Measurements from ENCODE around the gene FCMR.
A peak's percentile ranks its signal among the peaks of the same experiment; 100 is the strongest.

Gene FCMR

GRCh38 chr1:206916000-206916709 is 5.6 kb downstream of the FCMR start:
- H3K27ac ChIP-seq (ENCODE audit: insufficient read depth in 1 of 2, low read depth in 1 of 2, low read length in 2 of 2, poor library complexity in 1 of 2, severe bottlenecking in 2 of 2): no peak overlapping the region
- ChIA-PET POLR2A (no interaction called here), CTCF (interaction anchor here (0.6 to 9.3 kb wide), 6 partner anchors 10 to 107 kb away, joined by 3 to 111 read pairs (median 3); no protein-coding TSS in a partner anchor)
- peaks cover 0 to 2% (median 0%) of the 10 kb centered on the region in 4 experiments for H3K36me3 ChIP-seq (ENCODE audit: control insufficient read depth in 4 of 4, insufficient read depth in 4 of 4, low read length in 3 of 4)
- 98% methylated on average over 7 of the region's 8 CpGs for WGBS (ENCODE audit: insufficient coverage)
- no peak overlapping the region for H3K4me3 ChIP-seq (ENCODE audit: control insufficient read depth in 1 of 7, extremely low read depth in 1 of 7, insufficient read depth in 4 of 7, low read depth in 2 of 7, low read length in 6 of 7)
- no peak for DNase-seq
- no peaks in the 10 kb centered on the region for H3K27me3 ChIP-seq (replicated peaks in 2 of 5; ENCODE audit: control insufficient read depth in 4 of 5, insufficient read depth in 5 of 5, low read length in 4 of 5)
- H3K9me3 ChIP-seq (ENCODE audit: control extremely low read depth in 1 of 5, control insufficient read depth in 4 of 5, insufficient read depth in 2 of 5, low read depth in 1 of 5, low read length in 4 of 5): no peaks in the 10 kb centered on the region
- H3K4me1 ChIP-seq (ENCODE audit: control extremely low read depth in 1 of 4, control insufficient read depth in 4 of 4, insufficient read depth in 4 of 4, low read length in 3 of 4): peaks cover 4 to 30% (median 11%) of the 10 kb centered on the region in 4 experiments

- Histone ChIP-seq H3K36me3 (ENCODE audit: control insufficient read depth in 4 of 4, insufficient read depth in 4 of 4, low read length in 3 of 4) (peaks cover 0 to 2% (median 0%) of the 10 kb centered on the region in 4 experiments), H3K9me3 (ENCODE audit: control extremely low read depth in 1 of 5, control insufficient read depth in 4 of 5, insufficient read depth in 2 of 5, low read depth in 1 of 5, low read length in 4 of 5) (no peaks in the 10 kb centered on the region), H3K27ac (ENCODE audit: insufficient read depth in 1 of 2, low read depth in 1 of 2, low read length in 2 of 2, poor library complexity in 1 of 2, severe bottlenecking in 2 of 2) (no peak overlapping the region), H3K4me3 (ENCODE audit: control insufficient read depth in 1 of 7, extremely low read depth in 1 of 7, insufficient read depth in 4 of 7, low read depth in 2 of 7, low read length in 6 of 7) (no peak overlapping the region), H3K4me1 (ENCODE audit: control extremely low read depth in 1 of 4, control insufficient read depth in 4 of 4, insufficient read depth in 4 of 4, low read length in 3 of 4) (peaks cover 0 to 20% (median 5%) of the 10 kb centered on the region in 4 experiments), H3K27me3 (replicated peaks in 2 of 5; ENCODE audit: control insufficient read depth in 4 of 5, insufficient read depth in 5 of 5, low read length in 4 of 5) (peaks cover 0 to 2% (median 0%) of the 10 kb centered on the region in 5 experiments)
- POLR2A ChIA-PET: no interaction called here
- CTCF ChIA-PET: interaction anchor here (0.6 to 9.3 kb wide), 8 partner anchors 9 to 190 kb away, joined by 3 to 111 read pairs (median 3); no protein-coding TSS in a partner anchor
- WGBS (ENCODE audit: insufficient coverage): 95% methylated on average over 11 of the region's 15 CpGs
- DNase-seq: no peak
Measured at GRCh38 chr1:206915030-206915735, 6.6 kb downstream of the FCMR start.

GRCh38 chr1:206913766-206914537 is 7.8 kb downstream of the FCMR start:
- H3K9me3 ChIP-seq (ENCODE audit: control extremely low read depth in 1 of 5, control insufficient read depth in 4 of 5, insufficient read depth in 2 of 5, low read depth in 1 of 5, low read length in 4 of 5): no peaks in the 10 kb centered on the region
- peaks cover 0 to 2% (median 0%) of the 10 kb centered on the region in 4 experiments for H3K36me3 ChIP-seq (ENCODE audit: control insufficient read depth in 4 of 4, insufficient read depth in 4 of 4, low read length in 3 of 4)
- 83% methylated on average over 9 of the region's 12 CpGs for WGBS (ENCODE audit: insufficient coverage)
- peak in 2 of 3 donors; percentile 36 to 53 for DNase-seq
- no peak overlapping the region for H3K27ac ChIP-seq (ENCODE audit: insufficient read depth in 1 of 2, low read depth in 1 of 2, low read length in 2 of 2, poor library complexity in 1 of 2, severe bottlenecking in 2 of 2)
- peaks cover 3 to 27% (median 10%) of the 10 kb centered on the region in 4 experiments for H3K4me1 ChIP-seq (ENCODE audit: control extremely low read depth in 1 of 4, control insufficient read depth in 4 of 4, insufficient read depth in 4 of 4, low read length in 3 of 4)
- POLR2A ChIA-PET: interaction anchor here (1.9 kb wide), 1 partner anchor 9 kb away, joined by 7 read pairs; the partner anchor contains the start of gene FCMR
- peaks cover 0 to 6% (median 0%) of the 10 kb centered on the region in 5 experiments for H3K27me3 ChIP-seq (replicated peaks in 2 of 5; ENCODE audit: control insufficient read depth in 4 of 5, insufficient read depth in 5 of 5, low read length in 4 of 5)
- CTCF ChIA-PET: interaction anchor here (1.0 to 9.3 kb wide), 10 partner anchors 20 to 284 kb away, joined by 3 to 111 read pairs (median 16); partner anchors contain the start of gene IL20
- H3K4me3 ChIP-seq (ENCODE audit: control insufficient read depth in 1 of 7, extremely low read depth in 1 of 7, insufficient read depth in 4 of 7, low read depth in 2 of 7, low read length in 6 of 7): no peak overlapping the region

- CTCF ChIA-PET: interaction anchor here (0.6 to 9.3 kb wide), 52 partner anchors 10 to 435 kb away, joined by 3 to 111 read pairs (median 4); partner anchors contain the start of genes FCMR, IL10 and IL20
- POLR2A ChIA-PET: interaction anchor here (1.9 kb wide), 1 partner anchor 10 kb away, joined by 7 read pairs; the partner anchor contains the start of gene FCMR
- Histone ChIP-seq H3K9me3 (ENCODE audit: control extremely low read depth in 1 of 5, control insufficient read depth in 4 of 5, insufficient read depth in 2 of 5, low read depth in 1 of 5, low read length in 4 of 5) (no peaks in the 10 kb centered on the region), H3K36me3 (ENCODE audit: control insufficient read depth in 4 of 4, insufficient read depth in 4 of 4, low read length in 3 of 4) (peaks cover 0 to 2% (median 0%) of the 10 kb centered on the region in 4 experiments), H3K27me3 (replicated peaks in 2 of 5; ENCODE audit: control insufficient read depth in 4 of 5, insufficient read depth in 5 of 5, low read length in 4 of 5) (peaks cover 0 to 9% (median 0%) of the 10 kb centered on the region in 5 experiments), H3K4me3 (ENCODE audit: control insufficient read depth in 1 of 7, extremely low read depth in 1 of 7, insufficient read depth in 4 of 7, low read depth in 2 of 7, low read length in 6 of 7) (no peak overlapping the region), H3K27ac (ENCODE audit: insufficient read depth in 1 of 2, low read depth in 1 of 2, low read length in 2 of 2, poor library complexity in 1 of 2, severe bottlenecking in 2 of 2) (no peak overlapping the region), H3K4me1 (ENCODE audit: control extremely low read depth in 1 of 4, control insufficient read depth in 4 of 4, insufficient read depth in 4 of 4, low read length in 3 of 4) (peaks cover 3 to 27% (median 13%) of the 10 kb centered on the region in 4 experiments)
- DNase-seq: peak; percentile 74 to 84 (median 77)
- 37% methylated on average over 6 of the region's 7 CpGs for WGBS (ENCODE audit: insufficient coverage)
Measured at GRCh38 chr1:206912445-206913095, 9.2 kb downstream of the FCMR start.

GRCh38 chr1:206911064-206911663 is 10.6 kb downstream of the FCMR start:
- peaks cover 3 to 32% (median 16%) of the 10 kb centered on the region in 4 experiments for H3K4me1 ChIP-seq (ENCODE audit: control extremely low read depth in 1 of 4, control insufficient read depth in 4 of 4, insufficient read depth in 4 of 4, low read length in 3 of 4)
- no peak overlapping the region for H3K4me3 ChIP-seq (ENCODE audit: control insufficient read depth in 1 of 7, extremely low read depth in 1 of 7, insufficient read depth in 4 of 7, low read depth in 2 of 7, low read length in 6 of 7)
- POLR2A ChIA-PET: no interaction called here
- H3K9me3 ChIP-seq (ENCODE audit: control extremely low read depth in 1 of 5, control insufficient read depth in 4 of 5, insufficient read depth in 2 of 5, low read depth in 1 of 5, low read length in 4 of 5): no peaks in the 10 kb centered on the region
- CTCF ChIA-PET: interaction anchor here (0.7 to 9.3 kb wide), 32 partner anchors 11 to 304 kb away, joined by 3 to 111 read pairs (median 8); partner anchors contain the start of genes FCMR and IL20
- peaks cover 0 to 9% (median 0%) of the 10 kb centered on the region in 5 experiments for H3K27me3 ChIP-seq (replicated peaks in 2 of 5; ENCODE audit: control insufficient read depth in 4 of 5, insufficient read depth in 5 of 5, low read length in 4 of 5)
- no CpG with 5 or more reads among the region's 1 CpG for WGBS (ENCODE audit: insufficient coverage)
- H3K36me3 ChIP-seq (ENCODE audit: control insufficient read depth in 4 of 4, insufficient read depth in 4 of 4, low read length in 3 of 4): peaks cover 0 to 2% (median 0%) of the 10 kb centered on the region in 4 experiments
- DNase-seq: peak; percentile 60 to 78 (median 72)
- no peak overlapping the region for H3K27ac ChIP-seq (ENCODE audit: insufficient read depth in 1 of 2, low read depth in 1 of 2, low read length in 2 of 2, poor library complexity in 1 of 2, severe bottlenecking in 2 of 2)

GRCh38 chr1:206909883-206910318 is 11.8 kb downstream of the FCMR start:
- Histone ChIP-seq H3K4me1 (ENCODE audit: control extremely low read depth in 1 of 4, control insufficient read depth in 4 of 4, insufficient read depth in 4 of 4, low read length in 3 of 4) (peaks cover 7 to 43% (median 24%) of the 10 kb centered on the region in 4 experiments), H3K27ac (ENCODE audit: insufficient read depth in 1 of 2, low read depth in 1 of 2, low read length in 2 of 2, poor library complexity in 1 of 2, severe bottlenecking in 2 of 2) (no peak overlapping the region), H3K9me3 (ENCODE audit: control extremely low read depth in 1 of 5, control insufficient read depth in 4 of 5, insufficient read depth in 2 of 5, low read depth in 1 of 5, low read length in 4 of 5) (no peaks in the 10 kb centered on the region), H3K4me3 (ENCODE audit: control insufficient read depth in 1 of 7, extremely low read depth in 1 of 7, insufficient read depth in 4 of 7, low read depth in 2 of 7, low read length in 6 of 7) (peak overlapping the region in 6 of 7 experiments; percentile 28 to 76 (median 65)), H3K36me3 (ENCODE audit: control insufficient read depth in 4 of 4, insufficient read depth in 4 of 4, low read length in 3 of 4) (peaks cover 0 to 2% (median 0%) of the 10 kb centered on the region in 4 experiments), H3K27me3 (replicated peaks in 2 of 5; ENCODE audit: control insufficient read depth in 4 of 5, insufficient read depth in 5 of 5, low read length in 4 of 5) (peaks cover 0 to 9% (median 0%) of the 10 kb centered on the region in 5 experiments)
- DNase-seq: no peak
- 14% methylated on average over 7 of the region's 14 CpGs for WGBS (ENCODE audit: insufficient coverage)
- ChIA-PET CTCF (interaction anchor here (1.0 to 3.6 kb wide), 19 partner anchors 9 to 279 kb away, joined by 3 to 25 read pairs (median 5); partner anchors contain the start of genes FCMR and IL20), POLR2A (no interaction called here)

Data from common myeloid progenitor, CD34-positive (primary cell).